Ectodermal cell (in vitro differentiated cells): Measurements from ENCODE around the gene SETD5.

Experiments used
- H3K27ac ChIP-seq: 2 replicates; pipeline ENCODE4 v1.7.0; 2013; ENCODE audit warnings: mild to moderate bottlenecking, low read depth, low read length; ENCODE audit not compliant: insufficient read depth, poor library complexity, severe bottlenecking
- H3K27me3 ChIP-seq: 2 replicates; pipeline ENCODE4 v1.7.0; 2013; ENCODE audit warnings: mild to moderate bottlenecking, low read length; ENCODE audit not compliant: insufficient read depth, control insufficient read depth, poor library complexity, severe bottlenecking
- H3K36me3 ChIP-seq: one replicate; pipeline ENCODE4 v1.7.0; 2013; ENCODE audit warnings: low read length; ENCODE audit not compliant: control insufficient read depth, insufficient read depth
- H3K4me1 ChIP-seq: one replicate; pipeline ENCODE4 v1.7.0; 2013; ENCODE audit warnings: low read length; ENCODE audit not compliant: control insufficient read depth, insufficient read depth
- H3K4me3 ChIP-seq: 2 replicates; pipeline ENCODE4 v1.7.0; 2013; ENCODE audit warnings: low read depth, low read length, control low read depth; ENCODE audit not compliant: insufficient read depth
- H3K9me3 ChIP-seq: 2 replicates; pipeline ENCODE4 v1.7.0; 2013; ENCODE audit warnings: mild to moderate bottlenecking, low read length, moderate library complexity; ENCODE audit not compliant: control insufficient read depth
- WGBS, 2 experiments: methylation state at CpG; one replicate each; pipeline ENCODE4 v1.1.7; 2013; ENCODE audit warnings: missing lambda C conversion rate in 2 of 2; 5-methylcytosine and 5-hydroxymethylcytosine counted together

The SETD5 gene

DNA sequence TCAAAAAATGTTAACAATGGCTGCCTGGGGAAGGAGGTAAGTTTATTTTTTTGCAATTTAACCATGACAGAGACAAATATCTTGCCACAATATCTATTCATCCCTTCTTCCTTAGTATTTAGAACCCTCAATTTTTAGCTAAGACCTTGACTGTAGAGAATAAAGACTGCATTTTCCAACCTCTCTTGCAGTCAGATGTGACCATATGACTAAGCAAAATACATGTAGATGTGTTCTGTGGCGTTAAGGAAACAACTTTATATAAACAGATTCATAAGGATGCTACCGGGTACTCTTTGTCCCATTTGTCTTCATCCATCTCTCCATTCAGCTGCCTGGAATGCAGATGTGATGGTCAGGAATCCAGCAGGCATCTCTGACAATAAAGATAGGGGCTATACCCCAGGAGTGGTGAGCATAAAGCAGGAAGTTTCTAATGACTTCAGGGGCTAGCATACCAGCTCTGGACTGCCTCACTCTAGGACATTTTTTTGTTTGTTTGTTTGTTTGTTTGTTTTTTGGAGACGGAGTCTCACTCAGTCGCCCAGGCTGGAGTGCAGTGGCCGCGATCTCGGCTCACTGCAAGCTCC is 115.1 kb downstream of the SETD5 start:
- H3K27me3 ChIP-seq: peaks cover 17% of the 10 kb centered on the region
- no peak overlapping the region for H3K27ac ChIP-seq
- H3K4me1 ChIP-seq: no peaks in the 10 kb centered on the region
- H3K36me3 ChIP-seq: no peaks in the 10 kb centered on the region
- H3K4me3 ChIP-seq: no peak overlapping the region
- H3K9me3 ChIP-seq: no peaks in the 10 kb centered on the region
- 85 to 88% methylated on average over 7 of the region's 7 CpGs for WGBS, 2 experiments

GRCh38 chr3:9514306-9514705 is 116.9 kb downstream of the SETD5 start:
- Histone ChIP-seq H3K9me3 (no peaks in the 10 kb centered on the region), H3K4me1 (no peaks in the 10 kb centered on the region), H3K27me3 (peaks cover 5% of the 10 kb centered on the region), H3K27ac (no peak overlapping the region), H3K36me3 (no peaks in the 10 kb centered on the region), H3K4me3 (no peak overlapping the region)
- WGBS, 2 experiments: 83 to 89% methylated on average over 4 of the region's 4 CpGs

DNA sequence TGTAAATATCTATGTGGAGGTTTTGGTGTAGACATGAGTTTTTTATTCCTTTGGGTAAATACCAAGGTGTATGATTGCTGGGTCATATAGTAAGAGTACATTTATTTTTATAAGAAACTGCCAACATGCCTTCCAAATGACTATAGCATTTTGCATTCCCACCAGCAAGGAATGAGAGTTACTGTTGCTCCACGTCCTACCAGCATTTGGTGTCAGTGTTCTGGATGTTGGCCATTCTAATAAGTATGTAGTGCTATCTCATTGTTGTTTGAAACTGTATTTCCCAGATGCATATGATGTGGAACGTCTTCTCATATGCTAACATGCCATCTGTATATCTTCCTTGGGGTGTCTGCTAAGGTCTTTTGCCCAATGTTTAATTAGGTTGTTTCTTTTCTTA is 117.5 kb downstream of the SETD5 start:
- H3K27ac ChIP-seq: no peak overlapping the region
- H3K36me3 ChIP-seq: no peaks in the 10 kb centered on the region
- no peaks in the 10 kb centered on the region for H3K9me3 ChIP-seq
- WGBS, 2 experiments: 79 to 85% methylated on average over 2 of the region's 2 CpGs
- H3K27me3 ChIP-seq: no peaks in the 10 kb centered on the region
- H3K4me3 ChIP-seq: no peak overlapping the region
- no peaks in the 10 kb centered on the region for H3K4me1 ChIP-seq

DNA sequence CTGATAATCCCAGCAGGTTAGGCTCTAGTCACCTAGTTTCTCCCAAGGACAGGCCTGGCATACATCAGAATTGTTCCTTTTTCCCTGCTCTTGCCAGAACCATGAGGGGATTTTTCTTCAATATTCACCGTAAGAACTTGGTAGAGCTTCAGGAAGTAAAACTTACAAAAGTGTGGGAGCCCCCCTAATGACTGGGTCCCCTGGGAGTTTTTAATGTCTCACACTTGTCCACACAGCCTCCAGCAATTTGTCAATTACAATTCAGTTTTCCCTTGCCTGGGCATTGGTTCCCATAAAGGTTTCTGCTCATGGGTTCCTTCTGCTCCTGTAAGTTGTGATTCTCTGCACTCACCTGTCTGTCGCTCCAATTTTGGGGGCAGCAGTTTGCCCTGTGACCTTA is 127.7 kb downstream of the SETD5 start:
- H3K27ac ChIP-seq: no peak overlapping the region
- no peaks in the 10 kb centered on the region for H3K9me3 ChIP-seq
- no peak overlapping the region for H3K4me3 ChIP-seq
- 94 to 98% methylated on average over 2 of the region's 2 CpGs for WGBS, 2 experiments
- no peaks in the 10 kb centered on the region for H3K4me1 ChIP-seq
- H3K27me3 ChIP-seq: no peaks in the 10 kb centered on the region
- H3K36me3 ChIP-seq: no peaks in the 10 kb centered on the region
